GM18519 (cell line): Measurements from ENCODE around the gene RNGTT.
"Not testable (repeated sequence)": the region's sequence is repeated elsewhere in the genome, so short reads cannot be mapped to it uniquely, and the experiment has no call there.

Source experiments
- ATAC-seq: cut with Tn5 transposase; IDR thresholded peaks from one replicate; pipeline ENCODE4 v1.9.1; 2021; ENCODE audit warnings: mild to moderate bottlenecking, moderate library complexity; ENCODE audit not compliant: unreplicated experiment, low FRiP score

Gene RNGTT

DNA sequence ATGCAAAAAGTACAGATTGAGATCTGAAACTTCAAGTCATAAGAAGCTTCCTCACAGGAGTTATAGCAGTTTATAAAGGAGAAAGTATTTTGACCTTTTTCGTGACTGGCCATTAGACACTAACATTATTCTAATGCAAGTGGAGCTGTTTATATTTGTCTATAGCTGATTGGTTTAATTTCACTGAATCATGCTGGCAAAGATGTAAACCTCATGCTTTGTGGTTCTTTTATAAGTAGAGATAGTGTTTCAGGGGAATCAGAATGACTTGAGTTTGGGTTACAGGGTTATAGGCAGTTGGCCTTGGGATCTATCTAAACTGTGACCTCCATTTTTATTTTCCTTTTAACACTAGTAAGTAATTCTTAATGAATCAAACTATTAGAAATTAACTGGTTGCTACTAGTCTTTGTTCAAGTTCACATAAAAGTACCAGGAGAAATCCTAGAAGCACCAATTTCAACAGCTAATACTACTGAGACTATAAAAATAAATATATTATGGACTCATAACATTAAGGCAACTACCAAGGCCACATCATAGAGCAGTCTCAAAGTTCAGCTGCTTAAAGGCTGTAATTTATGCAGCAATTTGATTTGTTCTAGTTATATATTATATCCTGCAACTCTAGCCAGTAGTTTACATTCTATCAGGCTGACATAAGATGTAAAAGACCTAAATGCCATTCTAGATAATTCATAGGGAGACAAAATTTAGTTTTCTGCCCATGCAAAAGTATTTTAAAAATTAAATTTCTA, 94.0 kb downstream of the RNGTT start:
- ATAC-seq: no peak

DNA sequence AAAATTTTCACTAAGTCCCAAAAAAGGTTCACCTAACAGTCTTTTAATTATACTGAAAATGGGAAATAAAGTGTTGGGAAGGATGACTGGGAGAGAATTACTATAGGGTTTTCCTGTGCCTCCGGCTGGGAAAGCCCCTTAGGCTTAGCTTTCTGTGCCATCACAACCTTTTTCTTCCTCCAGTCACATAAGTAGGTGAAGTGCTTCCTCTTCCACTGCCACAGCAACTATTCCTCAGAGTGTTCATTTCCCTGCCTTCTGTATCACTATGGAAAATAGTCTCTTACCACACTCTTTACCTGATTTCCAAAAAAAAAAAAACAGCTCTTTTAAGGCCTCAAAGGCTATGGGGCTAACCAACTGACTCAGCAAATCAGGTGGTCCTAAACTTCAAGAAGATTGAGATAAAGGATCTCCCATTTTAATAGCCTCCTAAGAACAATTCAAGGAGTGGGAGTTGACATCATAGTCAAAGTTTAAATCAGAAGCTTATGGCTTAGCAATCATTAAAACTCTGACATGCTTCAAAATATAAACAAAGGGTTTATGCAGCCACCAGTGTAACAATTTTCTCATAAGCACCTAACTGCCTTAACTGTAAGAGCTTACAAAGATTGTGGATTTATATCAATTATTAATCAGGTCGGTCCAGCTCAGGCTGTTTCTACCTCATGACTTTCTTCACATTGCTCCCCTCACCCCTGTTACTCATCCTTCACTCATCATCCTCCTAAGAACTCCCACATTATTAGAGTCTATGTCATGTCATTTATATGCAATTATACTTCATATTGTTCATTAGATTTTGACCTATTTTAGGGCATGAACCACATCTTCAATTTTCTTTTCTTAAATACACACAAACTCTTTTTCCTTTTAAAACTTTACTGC, 95.3 kb downstream of the RNGTT start:
- no peak for ATAC-seq

DNA sequence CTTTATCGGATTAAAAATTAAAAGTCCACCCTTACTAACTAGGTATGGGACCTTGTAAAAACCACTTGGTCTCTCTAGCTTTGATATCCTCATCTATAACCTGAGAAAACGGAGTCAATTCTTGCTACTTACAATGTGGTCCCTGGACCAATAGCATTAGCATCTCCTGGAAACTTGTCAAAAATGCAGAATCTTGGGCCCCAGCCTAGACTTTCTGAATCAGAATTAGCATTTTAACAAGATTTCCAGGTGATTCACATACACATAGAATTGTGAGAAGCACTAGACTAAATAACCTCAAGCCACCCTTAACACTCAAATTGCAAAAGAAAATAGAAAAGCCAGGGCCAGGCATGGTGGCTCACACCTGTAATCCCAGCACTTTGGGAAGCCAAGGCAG, 96.6 kb downstream of the RNGTT start:
- ATAC-seq: no peak

DNA sequence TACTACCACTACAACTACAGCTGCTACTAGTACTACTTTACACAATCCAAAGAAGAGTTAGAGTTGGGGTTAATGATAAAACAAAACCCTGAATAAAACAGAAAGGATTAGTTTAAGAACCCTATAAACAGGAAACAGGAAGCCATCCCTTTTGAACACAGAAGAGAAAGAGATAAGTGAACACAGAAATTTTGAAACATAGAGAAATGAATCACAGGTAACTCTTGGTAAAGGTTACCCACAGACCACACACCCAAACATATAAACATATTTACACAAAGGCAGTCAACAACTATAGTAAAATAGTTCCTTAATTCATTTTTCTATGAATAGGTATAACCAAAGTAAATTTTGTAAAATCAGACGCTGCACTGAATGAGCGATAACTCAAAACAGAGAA, 98.1 kb downstream of the RNGTT start:
- ATAC-seq: no peak

DNA sequence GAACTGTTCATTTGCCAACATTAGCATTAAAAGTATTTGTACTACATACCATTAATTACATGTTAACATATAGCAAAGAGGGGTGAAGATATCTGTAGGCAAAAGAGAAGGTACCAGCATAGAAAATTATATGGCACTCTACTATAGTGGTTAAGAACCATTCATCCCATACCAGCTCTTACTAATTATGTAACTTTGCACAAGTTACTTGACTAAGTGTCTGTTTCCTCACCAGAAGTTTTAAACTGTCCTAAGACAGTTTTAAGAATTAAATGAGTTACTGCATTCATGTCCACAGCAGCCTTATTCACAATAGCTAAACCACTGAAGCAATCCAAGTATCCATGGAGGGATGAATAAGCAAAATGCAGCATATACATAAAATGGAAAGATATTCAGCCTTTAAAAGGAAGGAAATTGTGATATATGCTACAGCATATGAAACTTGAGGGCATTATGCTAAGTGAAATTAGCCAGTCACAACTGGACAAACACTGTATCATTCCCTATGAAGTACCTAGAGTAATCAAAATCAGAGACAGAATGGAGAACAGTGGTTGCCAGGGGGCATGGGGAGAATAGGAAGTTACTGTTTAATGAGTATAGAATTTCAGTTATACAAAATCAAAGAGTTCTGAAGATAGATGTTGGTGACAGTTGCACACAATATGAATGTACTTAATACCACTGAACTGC, 98.9 kb downstream of the RNGTT start:
- ATAC-seq: no peak

DNA sequence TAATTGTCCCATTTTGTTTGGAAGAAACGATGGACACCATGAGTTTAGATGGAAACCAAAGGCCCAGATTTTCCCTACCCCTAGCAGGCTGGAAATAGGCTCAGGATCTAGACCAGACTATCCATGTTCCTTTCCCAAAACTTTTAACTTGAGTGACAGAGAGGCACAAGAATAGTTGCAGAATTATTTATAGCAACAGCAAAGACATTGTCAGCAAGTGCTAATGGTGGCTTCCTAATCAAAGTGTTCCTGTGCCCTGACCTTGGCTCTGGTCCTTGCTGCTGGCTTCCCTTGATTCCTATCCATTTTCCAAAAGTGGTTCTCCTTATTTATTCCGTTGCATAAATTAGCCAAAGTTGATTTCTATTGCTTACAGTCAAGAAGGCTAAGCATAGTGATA, 103.1 kb downstream of the RNGTT start:
- ATAC-seq: no peak

DNA sequence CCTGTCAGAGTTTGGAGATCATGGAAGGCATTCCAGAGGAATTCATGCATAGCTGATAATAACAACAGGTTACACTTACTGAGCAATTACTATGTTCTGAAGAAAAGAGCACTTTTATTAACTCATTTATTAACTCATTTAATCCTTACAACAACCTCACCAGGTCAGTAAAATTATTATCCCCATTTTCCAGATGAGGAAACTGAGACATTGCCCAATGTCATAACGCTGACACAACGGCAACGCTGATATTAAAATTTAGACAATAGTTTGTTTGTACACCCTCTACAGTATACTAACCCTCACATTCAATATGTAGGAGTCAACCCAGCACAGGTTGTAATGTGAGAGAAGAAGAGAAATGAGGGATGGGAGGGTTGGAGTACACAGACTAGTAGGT, 105.0 kb downstream of the RNGTT start:
- ATAC-seq: no peak

DNA sequence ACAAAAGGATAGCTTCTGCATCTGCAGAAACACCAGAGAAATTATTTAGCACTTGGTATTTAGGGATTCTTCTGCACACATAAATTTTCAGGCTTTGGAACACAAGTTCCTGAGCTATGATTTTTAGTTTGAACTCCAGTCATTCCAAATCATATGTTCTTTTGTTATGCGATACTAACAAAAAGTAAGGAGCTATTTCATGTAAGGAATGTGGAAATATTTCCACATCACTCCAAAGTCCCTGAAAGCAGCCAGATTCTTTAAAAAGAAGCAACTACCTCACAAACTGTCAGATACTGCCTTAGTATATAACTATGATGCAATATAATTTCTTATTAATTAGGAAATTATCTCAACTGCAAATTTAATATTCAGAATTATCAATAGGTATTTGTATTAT, 106.9 kb downstream of the RNGTT start:
- ATAC-seq: no peak

DNA sequence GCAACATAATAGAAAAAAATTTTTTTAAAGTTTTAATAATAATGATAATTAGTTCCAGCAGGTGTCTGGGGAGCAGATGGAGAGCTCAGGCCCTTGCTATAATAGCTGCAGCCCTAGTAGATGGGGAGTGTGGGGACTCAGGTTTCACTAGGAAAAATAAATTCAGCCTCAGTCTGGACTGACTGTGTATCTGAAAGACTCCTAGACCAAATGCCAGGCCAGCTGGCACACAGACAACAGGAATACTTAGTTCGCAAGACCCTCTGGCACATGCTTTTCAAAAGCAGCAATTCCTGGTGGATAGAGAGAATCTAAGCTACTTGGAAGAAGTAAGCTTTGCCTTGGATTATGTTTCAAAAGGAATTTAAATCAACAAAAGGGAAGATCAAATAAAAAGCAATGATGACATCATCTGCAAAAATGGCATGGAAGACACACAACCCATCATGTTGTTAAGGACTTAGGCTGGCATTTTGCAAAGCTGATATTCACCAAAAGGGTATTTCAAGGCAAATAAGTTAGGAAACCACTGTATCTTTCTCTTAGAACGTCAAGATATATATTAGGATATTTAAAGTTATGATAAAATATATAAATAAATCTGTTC, 107.8 kb downstream of the RNGTT start:
- no peak for ATAC-seq

DNA sequence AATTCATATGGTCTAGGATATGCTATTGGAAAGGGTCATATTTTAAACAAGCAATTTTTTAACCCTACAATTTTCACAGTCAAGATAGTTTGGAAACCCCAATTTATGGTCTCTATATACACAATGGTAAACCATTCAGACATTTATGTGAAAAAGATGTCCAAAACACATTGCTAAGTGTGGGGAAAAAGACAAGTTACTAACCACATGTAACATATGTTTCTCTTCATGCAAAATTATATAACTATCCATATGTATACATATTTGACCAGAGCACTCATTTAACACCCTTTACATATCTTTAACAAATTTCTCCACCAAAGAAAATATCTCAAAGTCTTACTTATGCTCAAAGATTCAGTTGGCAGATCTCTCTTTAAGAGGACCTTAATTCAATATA, 110.6 kb downstream of the RNGTT start:
- ATAC-seq: no peak

DNA sequence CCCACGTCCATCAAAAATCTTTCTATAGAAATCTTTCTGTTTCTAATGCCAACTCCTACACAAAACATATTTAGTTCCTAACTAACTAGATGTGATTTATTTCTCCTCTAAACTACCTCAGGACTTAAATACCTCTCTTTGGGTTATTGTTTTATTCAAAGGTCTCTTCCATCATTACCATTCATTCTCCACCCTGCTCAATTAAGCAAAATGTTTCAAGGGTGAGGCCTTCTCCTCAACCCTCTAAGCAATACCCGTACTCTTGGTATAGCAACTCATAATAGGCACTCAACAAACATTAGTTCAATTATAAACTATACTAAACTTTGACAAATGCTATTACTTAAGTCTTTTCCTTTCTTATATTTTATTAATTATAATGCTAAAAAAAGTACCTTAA, 111.4 kb downstream of the RNGTT start:
- no peak for ATAC-seq

DNA sequence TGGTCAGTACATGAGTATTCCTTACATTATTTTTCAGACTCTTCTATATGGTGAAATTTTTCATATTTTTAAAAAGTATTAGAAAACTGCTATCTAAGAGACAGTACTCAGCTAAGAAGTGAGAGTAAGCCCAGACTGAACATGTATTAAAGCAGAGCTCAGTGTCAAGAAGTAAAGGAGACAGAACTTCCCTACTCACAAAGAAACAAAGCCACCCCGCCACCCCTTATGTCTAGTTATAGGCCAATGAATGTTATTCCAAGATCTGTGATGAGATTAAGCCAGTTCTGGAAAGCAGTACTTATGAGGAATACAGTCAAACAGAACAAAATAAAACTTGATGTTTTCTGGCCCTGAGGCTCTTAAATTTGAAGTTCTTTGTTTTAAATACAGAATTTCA, 114.5 kb downstream of the RNGTT start:
- no peak for ATAC-seq

DNA sequence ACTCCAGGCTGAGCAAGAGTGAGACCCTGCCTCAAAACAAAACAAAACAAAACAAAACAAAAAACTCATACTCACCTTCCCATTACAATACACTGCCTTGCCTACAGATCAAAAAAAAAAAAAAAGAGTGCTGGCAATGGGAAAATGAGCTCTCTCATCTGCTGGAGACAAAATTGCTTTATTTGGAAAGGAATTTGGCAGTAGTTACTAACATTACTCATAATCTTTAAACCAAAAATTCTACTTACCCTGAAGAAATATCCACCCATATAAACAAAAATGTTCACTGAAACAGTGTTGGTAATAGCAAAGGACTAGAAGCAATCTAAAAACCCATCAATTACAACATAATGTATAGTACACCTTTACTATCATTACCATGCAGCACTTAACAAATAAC, 120.4 kb downstream of the RNGTT start:
- no peak for ATAC-seq

DNA sequence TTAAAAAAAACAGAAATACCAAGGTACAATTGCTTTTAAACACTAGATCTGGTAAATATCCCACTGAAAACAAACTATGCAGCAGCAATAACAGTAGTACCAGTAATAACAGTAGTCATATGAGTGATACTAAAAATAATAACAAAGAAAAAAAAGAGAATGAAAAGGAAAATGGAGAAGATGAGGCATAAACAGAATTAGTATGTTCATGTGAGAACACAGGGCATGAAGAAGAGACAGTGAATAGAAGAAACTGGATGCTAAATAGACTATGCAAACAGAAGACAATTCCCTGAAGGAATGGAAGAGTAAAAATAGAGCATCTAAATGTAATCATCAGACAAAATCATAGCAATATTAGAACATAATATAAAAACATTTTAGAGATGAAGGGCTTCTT, 121.1 kb downstream of the RNGTT start:
- no peak for ATAC-seq

DNA sequence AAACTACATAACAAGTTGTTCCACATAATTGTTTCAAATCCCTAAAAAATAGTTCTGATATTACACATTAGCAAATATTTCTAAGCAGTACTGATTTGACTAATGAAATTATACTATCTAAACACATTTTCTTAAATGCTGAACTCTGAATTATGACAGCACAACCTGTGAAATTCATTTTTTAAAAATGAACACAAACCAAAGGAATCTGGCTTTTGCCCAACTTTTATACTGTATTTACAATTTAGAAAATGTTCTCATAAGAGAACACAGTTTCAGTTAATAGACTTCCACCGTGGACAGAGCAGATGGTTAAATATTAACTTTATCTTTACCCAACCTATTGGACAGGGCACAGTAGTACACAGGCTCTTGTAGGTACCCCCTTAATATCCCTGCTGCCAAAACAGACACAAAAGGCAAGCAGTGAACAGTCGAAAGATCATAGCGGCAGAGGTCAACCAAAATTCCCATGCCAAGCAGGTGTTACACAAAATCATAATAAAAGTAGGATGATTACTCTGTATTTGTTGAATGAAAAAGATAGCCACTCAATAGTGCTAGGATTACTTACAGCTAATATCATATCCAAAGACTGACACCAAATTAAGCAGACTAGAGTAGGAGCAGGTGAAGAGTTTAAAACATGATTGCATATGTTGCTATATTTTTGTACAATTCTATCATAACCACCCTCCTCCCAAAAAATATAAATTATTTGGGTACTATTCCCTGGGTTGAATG, 122.5 kb downstream of the RNGTT start:
- no peak for ATAC-seq

DNA sequence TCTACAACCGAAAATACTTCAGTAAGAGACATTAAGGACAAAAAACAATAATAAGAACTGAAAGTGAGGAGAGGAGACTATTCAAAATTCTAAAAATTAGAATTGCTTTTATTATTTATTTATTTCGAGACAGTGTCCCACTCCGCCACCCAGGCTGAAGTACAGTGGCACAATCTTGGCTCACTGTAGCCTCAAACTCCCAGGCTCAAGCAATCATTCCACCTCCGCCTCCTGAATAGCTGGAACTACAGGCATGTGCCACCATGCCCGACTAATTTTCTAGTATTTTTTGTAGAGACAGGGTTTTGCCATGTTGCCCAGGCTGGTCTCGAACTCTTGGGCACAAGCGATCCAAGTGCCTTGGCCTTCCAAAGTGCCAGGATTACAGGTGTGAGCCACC, 123.1 kb downstream of the RNGTT start:
- ATAC-seq: no peak

DNA sequence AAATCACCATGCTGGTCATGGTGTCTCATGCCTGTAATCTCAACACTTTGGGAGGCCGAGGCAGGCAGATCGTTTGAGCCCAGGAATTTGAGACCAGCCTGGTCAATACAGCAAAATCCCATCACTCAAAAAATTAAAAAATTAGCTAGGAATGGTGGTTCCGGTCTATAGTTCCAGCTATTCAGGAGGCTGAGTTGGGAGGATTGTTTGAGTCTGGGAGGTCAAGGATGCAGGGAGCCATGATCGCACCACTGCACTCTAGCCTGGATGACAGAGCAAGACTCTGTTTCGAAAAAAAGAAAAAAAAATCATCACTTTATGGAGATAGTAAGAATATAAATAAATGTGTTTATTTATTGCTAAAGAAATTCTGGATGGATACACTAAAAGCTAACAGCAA, 124.1 kb downstream of the RNGTT start:
- no peak for ATAC-seq

DNA sequence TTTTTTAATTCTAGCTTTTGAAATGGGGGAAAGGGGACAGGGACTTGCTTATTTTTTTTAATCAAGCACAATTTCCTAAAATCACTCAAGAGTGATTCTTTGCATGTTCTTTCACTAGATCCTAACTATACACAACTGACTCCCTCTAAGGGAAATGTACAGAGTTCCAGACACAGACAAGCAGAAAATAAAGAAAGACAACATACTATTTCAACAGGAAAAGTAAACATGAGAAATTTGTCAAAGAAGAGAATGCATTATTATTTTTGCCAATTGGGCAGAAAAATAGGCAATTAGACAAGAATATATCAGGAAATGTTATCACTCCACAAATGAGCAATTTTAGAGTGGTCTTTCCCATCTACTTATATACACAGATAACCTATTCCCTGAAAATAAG, 128.2 kb downstream of the RNGTT start:
- ATAC-seq: no peak

DNA sequence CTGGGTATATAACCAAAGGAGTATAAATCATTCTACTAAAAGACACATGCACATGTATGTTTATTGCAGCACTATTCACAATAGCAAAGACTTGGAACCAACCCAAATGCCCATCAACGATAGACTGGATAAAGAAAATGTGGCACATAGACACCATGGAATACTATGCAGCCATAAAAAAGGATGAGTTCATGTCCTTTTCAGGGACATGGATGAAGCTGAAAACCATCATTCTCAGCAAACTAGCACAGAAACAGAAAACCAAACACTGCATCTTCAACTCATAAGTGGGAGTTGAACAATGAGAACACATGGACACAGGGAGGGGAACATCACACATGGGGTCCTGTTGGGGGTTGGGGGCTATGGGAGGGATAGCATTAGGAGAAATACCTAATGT, 130.3 kb downstream of the RNGTT start:
- not testable (repeated sequence) for ATAC-seq

DNA sequence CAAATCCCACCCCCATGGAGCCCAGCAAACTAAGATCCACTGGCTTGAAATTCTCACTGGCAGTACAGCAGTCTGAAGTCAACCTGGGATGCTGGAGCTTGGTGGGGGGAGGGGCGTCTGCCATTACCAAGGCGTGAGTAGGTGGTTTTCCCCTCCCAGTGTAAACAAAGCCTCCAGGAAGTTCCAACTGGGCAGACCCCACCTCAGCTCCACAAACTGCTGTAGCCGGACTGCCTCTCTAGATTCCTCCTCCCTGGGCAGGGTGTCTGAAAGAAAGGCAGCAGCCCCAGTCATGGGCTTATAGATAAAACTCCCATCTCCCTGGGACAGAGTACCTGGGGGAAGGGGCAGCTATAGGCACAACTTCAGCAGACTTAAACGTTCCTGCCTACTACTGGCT, 135.8 kb downstream of the RNGTT start:
- ATAC-seq: not testable (repeated sequence)
